Measurements from ENCODE around the gene MYOZ3. TPM values are rescaled to one million over a fixed set of nuclear protein-coding genes. Genes with fewer than 3 reads are reported as not detected.

MYOZ3 gene
- total RNA-seq, 2 donors from 2014 or later: 12.4 to 15.8 TPM

- Histone ChIP-seq H3K9ac (ENCODE audit: extremely low read depth, low read length, poor library complexity, severe bottlenecking) (no peak overlapping the region), H3K27me3 (ENCODE audit: control insufficient read depth, insufficient read depth, low read length, poor library complexity, severe bottlenecking) (no peaks in the 10 kb centered on the region), H3K36me3 (ENCODE audit: control insufficient read depth, insufficient read depth, low read length) (no peaks in the 10 kb centered on the region), H3K4me1 (ENCODE audit: control insufficient read depth, insufficient read depth, low read length) (peaks cover 25% of the 10 kb centered on the region), H3K27ac (ENCODE audit: low read depth, low read length) (no peak overlapping the region), H3K4me3 (ENCODE audit: low read length) (no peak overlapping the region), H3K9me3 (ENCODE audit: control insufficient read depth, low read length) (no peaks in the 10 kb centered on the region)
- TF ChIP-seq CTCF (conservative IDR thresholded peaks at IDR 0.05): no peak
- no peak overlapping the region for H3K4me3 Mint-ChIP-seq
- no peaks in the 10 kb centered on the region for H3K9me3 Mint-ChIP-seq
- peaks cover 4% of the 10 kb centered on the region for H3K27me3 Mint-ChIP-seq (ENCODE audit: insufficient read depth)
- no peak for DNase-seq
- H3K4me1 Mint-ChIP-seq: peaks cover 54% of the 10 kb centered on the region
- WGBS, 2 experiments (ENCODE audit: insufficient coverage in 1 of 2, insufficient read length in 1 of 2): 57 to 76% methylated on average over 8 to 17 of the region's 17 CpGs
- no peaks in the 10 kb centered on the region for H3K36me3 Mint-ChIP-seq (ENCODE audit: low read depth)
- no peak overlapping the region for H3K27ac Mint-ChIP-seq
Observed at GRCh38 chr5:150615141-150615699, 45.8 kb upstream of the MYOZ3 start.

GRCh38 chr5:150616024-150616470 lies 45.0 kb upstream of the MYOZ3 start:
- H3K27me3 ChIP-seq (ENCODE audit: control insufficient read depth, insufficient read depth, low read length, poor library complexity, severe bottlenecking): no peaks in the 10 kb centered on the region
- peaks cover 4% of the 10 kb centered on the region for H3K27me3 Mint-ChIP-seq (ENCODE audit: insufficient read depth)
- H3K4me1 ChIP-seq (ENCODE audit: control insufficient read depth, insufficient read depth, low read length): peaks cover 25% of the 10 kb centered on the region
- H3K4me3 Mint-ChIP-seq: no peak overlapping the region
- no peaks in the 10 kb centered on the region for H3K36me3 Mint-ChIP-seq (ENCODE audit: low read depth)
- H3K9me3 Mint-ChIP-seq: no peaks in the 10 kb centered on the region
- no peak overlapping the region for H3K27ac Mint-ChIP-seq
- no peak overlapping the region for H3K27ac ChIP-seq (ENCODE audit: low read depth, low read length)
- H3K4me1 Mint-ChIP-seq: peaks cover 53% of the 10 kb centered on the region
- no peaks in the 10 kb centered on the region for H3K36me3 ChIP-seq (ENCODE audit: control insufficient read depth, insufficient read depth, low read length)
- H3K9ac ChIP-seq (ENCODE audit: extremely low read depth, low read length, poor library complexity, severe bottlenecking): no peak overlapping the region
- no peak for DNase-seq
- no peak for TF ChIP-seq CTCF (conservative IDR thresholded peaks at IDR 0.05)
- H3K9me3 ChIP-seq (ENCODE audit: control insufficient read depth, low read length): no peaks in the 10 kb centered on the region
- no peak overlapping the region for H3K4me3 ChIP-seq (ENCODE audit: low read length)
- 81 to 83% methylated on average over 4 to 5 of the region's 5 CpGs for WGBS, 2 experiments (ENCODE audit: insufficient coverage in 1 of 2, insufficient read length in 1 of 2)

GRCh38 chr5:150616506-150616905 lies 44.5 kb upstream of the MYOZ3 start:
- H3K27ac ChIP-seq (ENCODE audit: low read depth, low read length): no peak overlapping the region
- DNase-seq: no peak
- Mint-ChIP-seq H3K27ac (no peak overlapping the region), H3K36me3 (ENCODE audit: low read depth) (no peaks in the 10 kb centered on the region), H3K9me3 (no peaks in the 10 kb centered on the region), H3K27me3 (ENCODE audit: insufficient read depth) (peaks cover 2% of the 10 kb centered on the region), H3K4me3 (no peak overlapping the region), H3K4me1 (peaks cover 50% of the 10 kb centered on the region)
- H3K4me1 ChIP-seq (ENCODE audit: control insufficient read depth, insufficient read depth, low read length): peaks cover 25% of the 10 kb centered on the region
- no peak for TF ChIP-seq CTCF (conservative IDR thresholded peaks at IDR 0.05)
- 98% methylated on average over 1 of the region's 1 CpG; no CpG with 5 or more reads in 1 of the 2 experiments for WGBS, 2 experiments (ENCODE audit: insufficient coverage in 1 of 2, insufficient read length in 1 of 2)
- no peaks in the 10 kb centered on the region for H3K27me3 ChIP-seq (ENCODE audit: control insufficient read depth, insufficient read depth, low read length, poor library complexity, severe bottlenecking)
- no peaks in the 10 kb centered on the region for H3K36me3 ChIP-seq (ENCODE audit: control insufficient read depth, insufficient read depth, low read length)
- no peak overlapping the region for H3K9ac ChIP-seq (ENCODE audit: extremely low read depth, low read length, poor library complexity, severe bottlenecking)
- no peaks in the 10 kb centered on the region for H3K9me3 ChIP-seq (ENCODE audit: control insufficient read depth, low read length)
- H3K4me3 ChIP-seq (ENCODE audit: low read length): no peak overlapping the region

Measured in endodermal cell (in vitro differentiated cells).